Retinal pigment epithelial cell (primary cell): ENCODE results near the gene ABCG1.

Experiments used
- DNase-seq: peaks from one replicate; pipeline ENCODE4 v3.0.0-alpha.2; 2010; ENCODE audit warnings: low read depth
- H3K4me3 ChIP-seq: 2 replicates; pipeline ENCODE4 v1.5.1; 2011; ENCODE audit warnings: mild to moderate bottlenecking, low read length, control low read depth, moderate library complexity
- TF ChIP-seq, protein P1 (sequence below): conservative IDR thresholded peaks from 2 replicates; pipeline ENCODE4 v1.5.1; 2011; ENCODE audit warnings: low read depth, low read length, control low read depth, inconsistent platforms

The ABCG1 gene

GRCh38 chr21:42245331-42246193 lies 26.6 kb downstream of the ABCG1 start:
- H3K4me3 ChIP-seq = no peak overlapping the region
- TF ChIP-seq, protein P1, sequence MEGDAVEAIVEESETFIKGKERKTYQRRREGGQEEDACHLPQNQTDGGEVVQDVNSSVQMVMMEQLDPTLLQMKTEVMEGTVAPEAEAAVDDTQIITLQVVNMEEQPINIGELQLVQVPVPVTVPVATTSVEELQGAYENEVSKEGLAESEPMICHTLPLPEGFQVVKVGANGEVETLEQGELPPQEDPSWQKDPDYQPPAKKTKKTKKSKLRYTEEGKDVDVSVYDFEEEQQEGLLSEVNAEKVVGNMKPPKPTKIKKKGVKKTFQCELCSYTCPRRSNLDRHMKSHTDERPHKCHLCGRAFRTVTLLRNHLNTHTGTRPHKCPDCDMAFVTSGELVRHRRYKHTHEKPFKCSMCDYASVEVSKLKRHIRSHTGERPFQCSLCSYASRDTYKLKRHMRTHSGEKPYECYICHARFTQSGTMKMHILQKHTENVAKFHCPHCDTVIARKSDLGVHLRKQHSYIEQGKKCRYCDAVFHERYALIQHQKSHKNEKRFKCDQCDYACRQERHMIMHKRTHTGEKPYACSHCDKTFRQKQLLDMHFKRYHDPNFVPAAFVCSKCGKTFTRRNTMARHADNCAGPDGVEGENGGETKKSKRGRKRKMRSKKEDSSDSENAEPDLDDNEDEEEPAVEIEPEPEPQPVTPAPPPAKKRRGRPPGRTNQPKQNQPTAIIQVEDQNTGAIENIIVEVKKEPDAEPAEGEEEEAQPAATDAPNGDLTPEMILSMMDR = no peak
- DNase-seq = no peak

DNA sequence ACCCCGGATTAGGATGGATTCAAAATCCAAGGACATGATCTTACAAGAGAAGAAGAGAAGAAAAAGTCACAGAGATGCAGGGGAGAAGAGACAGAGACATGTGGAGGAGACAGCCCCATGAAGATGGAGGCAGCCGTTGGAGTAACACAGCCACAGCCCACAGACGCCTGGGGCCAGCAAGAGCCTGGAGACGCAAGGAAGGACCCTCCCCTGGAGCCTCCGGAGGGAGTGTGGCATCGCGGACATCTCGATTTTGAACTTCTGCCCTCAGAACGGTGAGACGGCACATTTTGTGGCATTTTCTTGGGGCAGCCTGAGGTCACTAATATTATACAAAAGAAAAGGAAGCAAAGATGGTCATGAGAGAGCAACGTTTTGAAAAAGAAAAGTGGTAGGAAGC lies 28.8 kb downstream of the ABCG1 start:
- TF ChIP-seq, protein P1 = no peak
- DNase-seq = no peak
- H3K4me3 ChIP-seq = no peak overlapping the region

DNA sequence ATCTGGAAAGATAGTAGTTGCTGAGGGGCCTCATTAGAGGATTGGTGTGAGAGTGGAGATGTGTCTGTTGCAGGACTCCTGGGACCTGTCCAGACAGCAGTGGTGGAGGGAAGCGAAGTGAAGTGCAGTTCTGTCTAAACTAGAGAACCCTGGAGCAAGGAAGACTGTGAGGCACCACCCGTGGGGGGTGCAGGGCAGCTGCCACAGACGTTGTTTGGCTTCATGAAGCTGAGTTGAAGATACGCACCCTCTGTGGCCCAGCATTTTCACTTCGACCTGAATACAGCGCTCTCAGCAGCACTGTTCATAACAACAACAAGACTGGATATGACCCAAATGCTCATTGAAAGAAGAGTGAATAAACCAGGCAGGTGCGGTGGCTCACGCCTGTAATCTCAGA lies 29.3 kb downstream of the ABCG1 start:
- TF ChIP-seq, protein P1 = no peak
- H3K4me3 ChIP-seq = no peak overlapping the region
- no peak for DNase-seq

DNA sequence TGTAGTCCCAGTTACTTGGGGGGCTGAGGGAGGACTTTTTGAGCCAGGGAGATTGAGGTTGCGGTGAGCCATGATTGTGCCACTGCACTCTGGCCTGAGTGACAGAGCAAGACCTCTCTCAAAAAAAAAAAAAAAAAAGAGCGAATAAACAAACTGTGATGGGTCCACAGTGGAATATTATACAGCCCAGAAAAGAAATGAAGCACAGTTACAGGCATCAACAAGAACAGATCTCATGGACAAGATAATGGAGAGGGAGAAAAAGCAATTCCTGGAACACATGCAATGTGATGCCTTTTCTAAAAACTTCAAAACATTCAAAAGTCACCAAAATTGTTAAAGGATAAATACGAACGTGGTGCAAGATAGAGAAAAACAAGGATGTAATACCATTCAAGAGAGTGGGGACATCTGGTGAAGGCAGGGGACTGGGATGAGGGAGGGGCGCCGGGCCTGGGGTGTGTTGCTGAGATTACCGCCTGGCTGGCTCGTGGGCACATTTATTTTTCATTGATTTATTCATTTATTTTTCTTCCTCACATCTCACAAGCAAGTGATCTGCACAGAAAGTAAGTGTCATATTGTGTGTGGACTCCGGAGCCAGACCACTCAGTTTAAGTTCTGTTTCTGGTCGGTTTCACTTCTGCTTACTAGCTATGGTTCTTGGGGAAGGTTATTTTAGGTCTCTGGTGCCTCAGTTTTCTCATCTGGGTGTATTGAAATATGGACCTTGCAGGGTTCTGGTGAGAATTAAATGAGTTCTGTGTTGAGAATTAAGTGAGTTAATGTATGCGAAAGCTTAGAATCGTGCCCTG lies 30.1 kb downstream of the ABCG1 start:
- TF ChIP-seq, protein P1 = no peak
- H3K4me3 ChIP-seq = no peak overlapping the region
- no peak for DNase-seq

DNA sequence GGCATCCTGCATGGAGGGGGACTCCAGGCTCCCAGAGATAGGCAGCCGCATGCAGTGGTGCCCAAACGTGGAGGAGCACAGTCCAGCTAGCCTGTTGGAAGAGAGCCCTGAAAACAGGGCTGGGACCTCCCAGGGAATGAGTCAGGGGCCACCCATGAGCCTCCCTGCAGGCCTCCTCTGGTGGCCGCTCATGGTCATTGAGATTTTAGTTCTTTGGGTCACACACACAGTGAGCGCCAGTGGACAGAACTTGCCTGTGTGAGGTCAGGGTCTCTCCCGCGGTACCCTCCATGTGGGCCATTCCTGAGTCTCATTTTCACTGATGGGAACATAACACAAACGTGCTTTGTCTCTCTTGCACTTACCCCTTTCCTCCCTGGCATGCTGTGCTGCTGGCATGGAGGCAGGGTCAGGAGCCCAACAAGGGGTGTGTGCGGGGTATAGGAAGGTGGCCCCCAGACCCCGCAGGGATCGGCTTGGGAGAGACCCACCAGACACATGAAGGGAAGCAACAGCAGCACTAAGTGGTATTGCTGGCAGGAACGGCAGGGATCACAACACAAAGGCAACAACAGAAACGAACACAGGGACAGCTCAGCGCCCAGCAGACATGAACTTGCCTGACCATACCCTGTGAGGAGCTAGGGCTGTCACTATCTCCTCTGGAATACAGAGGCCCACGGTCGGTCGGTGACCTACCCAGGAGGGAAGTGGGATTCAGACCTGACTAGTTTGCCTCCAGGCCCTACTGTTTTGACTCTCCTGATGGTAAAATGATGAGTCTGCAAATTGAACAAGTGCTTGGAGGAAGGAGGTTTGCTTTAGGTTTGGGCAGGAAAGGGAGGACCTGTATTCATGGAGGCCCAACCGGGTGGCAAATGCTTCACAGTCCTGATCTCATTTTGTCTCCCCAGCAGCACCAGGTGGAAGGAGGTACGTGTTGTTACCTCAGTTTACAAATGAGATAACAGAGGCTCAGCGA lies 31.8 kb downstream of the ABCG1 start:
- TF ChIP-seq, protein P1 = no peak
- no peak for DNase-seq
- no peak overlapping the region for H3K4me3 ChIP-seq

GRCh38 chr21:42251654-42252324 lies 32.8 kb downstream of the ABCG1 start:
- TF ChIP-seq, protein P1 = no peak

More at GRCh38 chr21:42251654-42252324, 32.8 kb downstream of the ABCG1 start:
- H3K4me3 ChIP-seq = no peak overlapping the region
- DNase-seq = no peak
